GM12891 (cell line): ENCODE measurements around the gene HES1.
"Not testable (repeated sequence)": the region's sequence is repeated elsewhere in the genome, so short reads cannot be mapped to it uniquely, and the experiment has no call there.

Experiments
- PAX5 ChIP-seq: IDR thresholded peaks from 2 replicates; pipeline ENCODE4 v1.6.1; 2011; ENCODE audit warnings: low read length, moderate library complexity, mild to moderate bottlenecking; ENCODE audit not compliant: insufficient read depth, severe bottlenecking
- POLR2A ChIP-seq: IDR thresholded peaks from 2 replicates; pipeline ENCODE4 v1.6.1; 2011; ENCODE audit warnings: low read depth, low read length, control low read depth
- POLR2AphosphoS5 ChIP-seq: IDR thresholded peaks from 2 replicates; pipeline ENCODE4 v1.6.1; 2011; ENCODE audit warnings: low read depth, low read length, control low read depth
- POU2F2 ChIP-seq: IDR thresholded peaks from 2 replicates; pipeline ENCODE4 v1.6.1; 2011; ENCODE audit warnings: low read depth, mild to moderate bottlenecking, control low read depth, low read length, moderate library complexity
- SPI1 ChIP-seq: IDR thresholded peaks from 2 replicates; pipeline ENCODE4 v1.6.1; 2011; ENCODE audit warnings: low read depth, low read length, control low read depth

- not testable (repeated sequence) for TF ChIP-seq POLR2AphosphoS5, POLR2A, SPI1, PAX5, POU2F2
Observed at GRCh38 chr3:194090178-194090555, 45.8 kb upstream of the HES1 start.
